H9 (cell line): Measurements from ENCODE around the gene BIRC7. TPM values are rescaled to one million over a fixed set of nuclear protein-coding genes. Genes with fewer than 3 reads are reported as not detected.

ENCODE experiments used
- DNase-seq: peaks from one replicate; pipeline ENCODE4 v3.0.0-alpha.2; 2017
- H2AFZ ChIP-seq: one replicate; pipeline ENCODE4 v1.6.1; 2013; ENCODE audit warnings: mild to moderate bottlenecking, low read length, control low read depth, moderate library complexity
- H2AK5ac ChIP-seq: 2 replicates; pipeline ENCODE4 v1.6.1; 2013; ENCODE audit warnings: low read length, control low read depth, mixed read lengths; ENCODE audit not compliant: insufficient read length
- H2BK120ac ChIP-seq: one replicate; pipeline ENCODE4 v1.6.1; 2013; ENCODE audit warnings: low read depth, mild to moderate bottlenecking, low read length, control low read depth, inconsistent platforms; ENCODE audit not compliant: poor library complexity, severe bottlenecking
- H2BK12ac ChIP-seq: 2 replicates; pipeline ENCODE4 v1.6.1; 2013; ENCODE audit warnings: low read length, control low read depth, mixed read lengths, low read depth; ENCODE audit not compliant: insufficient read length
- H2BK15ac ChIP-seq: 2 replicates; pipeline ENCODE4 v1.6.1; 2013; ENCODE audit warnings: low read depth, low read length, control low read depth
- H2BK20ac ChIP-seq: one replicate; pipeline ENCODE4 v1.6.1; 2013; ENCODE audit warnings: low read depth, mild to moderate bottlenecking, low read length, control low read depth, inconsistent platforms; ENCODE audit not compliant: poor library complexity, severe bottlenecking
- H2BK5ac ChIP-seq: 2 replicates; pipeline ENCODE4 v1.6.1; 2013; ENCODE audit warnings: low read length, control low read depth, mixed read lengths; ENCODE audit not compliant: insufficient read length
- H3K14ac ChIP-seq: 2 replicates; pipeline ENCODE4 v1.6.1; 2013; ENCODE audit warnings: low read length, control low read depth; ENCODE audit not compliant: insufficient read depth
- H3K18ac ChIP-seq: 2 replicates; pipeline ENCODE4 v1.6.1; 2013; ENCODE audit warnings: low read depth, mild to moderate bottlenecking, mixed read lengths, low read length, control low read depth; ENCODE audit not compliant: insufficient read length
- H3K23ac ChIP-seq: 2 replicates; pipeline ENCODE4 v1.6.1; 2013; ENCODE audit warnings: low read length, control low read depth, mixed read lengths, low read depth; ENCODE audit not compliant: insufficient read length
- H3K23me2 ChIP-seq: 2 replicates; pipeline ENCODE4 v1.6.1; 2013; ENCODE audit warnings: low read depth, mild to moderate bottlenecking, mixed read lengths, low read length, control low read depth; ENCODE audit not compliant: insufficient read length, poor library complexity, severe bottlenecking
- H3K27ac ChIP-seq: 2 replicates; pipeline ENCODE4 v1.5.1; 2013; ENCODE audit warnings: low read length, control low read depth, mixed read lengths, low read depth; ENCODE audit not compliant: insufficient read length
- H3K27me3 ChIP-seq: 2 replicates; pipeline ENCODE4 v1.6.1; 2013; ENCODE audit warnings: low read length, control low read depth, inconsistent platforms; ENCODE audit not compliant: insufficient read depth
- H3K4ac ChIP-seq: 2 replicates; pipeline ENCODE4 v1.6.1; 2013; ENCODE audit warnings: low read depth, mild to moderate bottlenecking, control low read depth, inconsistent platforms, low read length, moderate library complexity
- H3K4me1 ChIP-seq: 2 replicates; pipeline ENCODE4 v1.6.1; 2013; ENCODE audit warnings: low read length, control low read depth, inconsistent platforms; ENCODE audit not compliant: insufficient read depth
- H3K4me2 ChIP-seq: 2 replicates; pipeline ENCODE4 v1.6.1; 2013; ENCODE audit warnings: low read length, control low read depth, mixed read lengths; ENCODE audit not compliant: insufficient read length, insufficient read depth
- H3K56ac ChIP-seq: 2 replicates; pipeline ENCODE4 v1.6.1; 2013; ENCODE audit warnings: low read depth, mild to moderate bottlenecking, mixed read lengths, low read length, control low read depth; ENCODE audit not compliant: insufficient read length
- H3K79me1 ChIP-seq: 2 replicates; pipeline ENCODE4 v1.6.1; 2013; ENCODE audit warnings: low read depth, mild to moderate bottlenecking, moderate library complexity, low read length, control low read depth, inconsistent platforms; ENCODE audit not compliant: insufficient read depth, poor library complexity, severe bottlenecking
- H3K79me2 ChIP-seq: 2 replicates; pipeline ENCODE4 v1.6.1; 2013; ENCODE audit warnings: low read length, control low read depth, inconsistent platforms; ENCODE audit not compliant: insufficient read depth
- H3K9ac ChIP-seq: 2 replicates; pipeline ENCODE4 v1.6.1; 2013; ENCODE audit warnings: low read length, control low read depth, mixed read lengths; ENCODE audit not compliant: insufficient read length; ENCODE audit errors: extremely low read depth
- H3K9me3 ChIP-seq: one replicate; pipeline ENCODE4 v1.6.1; 2013; ENCODE audit warnings: low read depth, low read length, inconsistent platforms; ENCODE audit not compliant: control insufficient read depth
- H3T11ph ChIP-seq: one replicate; pipeline ENCODE4 v1.6.1; 2013; ENCODE audit warnings: mild to moderate bottlenecking, low read length, control low read depth, inconsistent platforms
- H4K20me1 ChIP-seq: one replicate; pipeline ENCODE4 v1.6.1; 2013; ENCODE audit not compliant: control insufficient read depth, insufficient read length, insufficient read depth
- H4K5ac ChIP-seq: 2 replicates; pipeline ENCODE4 v1.6.1; 2013; ENCODE audit warnings: low read depth, mild to moderate bottlenecking, mixed read lengths, low read length, control low read depth; ENCODE audit not compliant: insufficient read length
- H4K8ac ChIP-seq: replicated peaks from 2 replicates; pipeline ENCODE4 v1.6.1; 2013; ENCODE audit warnings: low read length, control low read depth, mixed read lengths, low read depth; ENCODE audit not compliant: insufficient read length
- H4K91ac ChIP-seq: 2 replicates; pipeline ENCODE4 v1.6.1; 2013; ENCODE audit warnings: low read depth, mild to moderate bottlenecking, moderate library complexity, mixed read lengths, low read length, control low read depth; ENCODE audit not compliant: insufficient read length
- H3K27ac Mint-ChIP-seq, 3 experiments: 2 replicates in 2 of 3; 3 replicates in 1 of 3; pipeline ENCODE4 v1.8.0; 2020 to 2021; ENCODE audit warnings: mixed read lengths in 3 of 3, mild to moderate bottlenecking in 1 of 3, moderate library complexity in 1 of 3
- H3K27me3 Mint-ChIP-seq: 2 replicates; pipeline ENCODE4 v1.8.0; 2021; ENCODE audit warnings: low read depth, mild to moderate bottlenecking, moderate library complexity, mixed read lengths
- H3K36me3 Mint-ChIP-seq, 3 experiments: 2 replicates in 2 of 3; 3 replicates in 1 of 3; pipeline ENCODE4 v1.8.0; 2020 to 2021; ENCODE audit warnings: low read depth in 3 of 3, mixed read lengths in 3 of 3; ENCODE audit not compliant: insufficient read depth in 1 of 3
- H3K4me1 Mint-ChIP-seq, 2 experiments: 2 replicates each; pipeline ENCODE4 v1.8.0; 2020; ENCODE audit warnings: mixed read lengths in 2 of 2
- H3K4me3 Mint-ChIP-seq, 2 experiments: 2 replicates in 1 of 2; 3 replicates in 1 of 2; pipeline ENCODE4 v1.8.0; 2020 to 2021; ENCODE audit warnings: mild to moderate bottlenecking in 2 of 2, mixed read lengths in 2 of 2, moderate library complexity in 1 of 2
- H3K9me3 Mint-ChIP-seq, 2 experiments: 2 replicates in 1 of 2; 3 replicates in 1 of 2; pipeline ENCODE4 v1.8.0; 2020; ENCODE audit warnings: mild to moderate bottlenecking in 2 of 2, mixed read lengths in 2 of 2, moderate library complexity in 1 of 2
- WGBS: extraction: QIAGEN DNeasy Blood & Tissue Kit; methylation state at CpG from one replicate; pipeline ENCODE4 v1.1.7; 2013; ENCODE audit warnings: missing lambda C conversion rate, low lambda C conversion rate, mixed read lengths; ENCODE audit not compliant: insufficient read length; ENCODE audit errors: extremely low coverage; 5-methylcytosine and 5-hydroxymethylcytosine counted together
- total RNA-seq: library from RNA; stranded (reverse); gene quantifications from 2 replicates; pipeline ENCODE4 v1.2.1, GENCODE V29; 2021
- TF ChIP-seq, protein P1 (sequence below): fragments of 200-600 bp; sonication (generic); conservative IDR thresholded peaks from 3 replicates; pipeline ENCODE4 v1.8.0; 2021; ENCODE audit warnings: antibody characterized with exemption, mild to moderate bottlenecking

The BIRC7 gene
- total RNA-seq, 1 experiment from 2014 or later = not detected

DNA sequence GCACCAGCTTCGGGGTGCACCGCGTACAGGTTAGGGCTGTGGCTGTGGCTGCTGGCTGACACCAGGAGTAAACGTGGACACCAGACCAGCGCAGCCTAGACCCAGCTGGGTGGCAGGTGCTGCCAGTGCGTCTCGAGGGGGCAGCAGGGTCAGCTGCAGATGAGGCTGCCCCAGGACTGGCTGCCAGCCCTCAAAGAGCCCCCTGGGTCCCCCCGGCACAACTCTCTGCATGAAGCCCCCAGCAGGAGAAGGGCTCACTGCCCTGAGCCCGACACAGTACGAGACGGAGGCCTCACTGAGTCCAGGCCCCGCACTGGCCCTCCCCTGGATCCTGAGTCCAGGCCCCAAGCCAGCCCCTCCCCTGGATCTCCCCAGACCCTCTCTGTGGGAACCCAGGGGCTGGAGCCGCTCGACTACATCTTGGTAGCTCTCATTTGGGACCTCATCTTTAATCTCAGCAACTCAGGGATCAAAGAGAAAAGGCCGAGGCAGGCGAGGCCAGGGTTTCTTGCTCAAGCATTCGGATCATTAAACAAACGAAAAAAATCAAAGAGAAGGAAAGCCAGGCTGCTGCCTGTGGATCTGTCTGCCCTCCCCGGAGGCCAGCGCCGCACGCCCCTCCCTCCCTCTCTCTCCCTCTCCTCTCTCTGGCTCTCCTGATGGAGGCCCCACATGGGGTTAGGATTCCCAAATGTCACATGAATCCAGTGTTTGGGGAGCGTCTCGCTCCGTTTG lies 25.5 kb downstream of the BIRC7 start:
- no peak overlapping the region for H2AFZ ChIP-seq
- H2BK15ac ChIP-seq = no peak overlapping the region
- H3K4ac ChIP-seq = no peak overlapping the region
- no peak overlapping the region for H3K4me2 ChIP-seq
- no peak overlapping the region; the same call in 1 of the 2 replicates for H3K14ac ChIP-seq
- TF ChIP-seq, protein P1, sequence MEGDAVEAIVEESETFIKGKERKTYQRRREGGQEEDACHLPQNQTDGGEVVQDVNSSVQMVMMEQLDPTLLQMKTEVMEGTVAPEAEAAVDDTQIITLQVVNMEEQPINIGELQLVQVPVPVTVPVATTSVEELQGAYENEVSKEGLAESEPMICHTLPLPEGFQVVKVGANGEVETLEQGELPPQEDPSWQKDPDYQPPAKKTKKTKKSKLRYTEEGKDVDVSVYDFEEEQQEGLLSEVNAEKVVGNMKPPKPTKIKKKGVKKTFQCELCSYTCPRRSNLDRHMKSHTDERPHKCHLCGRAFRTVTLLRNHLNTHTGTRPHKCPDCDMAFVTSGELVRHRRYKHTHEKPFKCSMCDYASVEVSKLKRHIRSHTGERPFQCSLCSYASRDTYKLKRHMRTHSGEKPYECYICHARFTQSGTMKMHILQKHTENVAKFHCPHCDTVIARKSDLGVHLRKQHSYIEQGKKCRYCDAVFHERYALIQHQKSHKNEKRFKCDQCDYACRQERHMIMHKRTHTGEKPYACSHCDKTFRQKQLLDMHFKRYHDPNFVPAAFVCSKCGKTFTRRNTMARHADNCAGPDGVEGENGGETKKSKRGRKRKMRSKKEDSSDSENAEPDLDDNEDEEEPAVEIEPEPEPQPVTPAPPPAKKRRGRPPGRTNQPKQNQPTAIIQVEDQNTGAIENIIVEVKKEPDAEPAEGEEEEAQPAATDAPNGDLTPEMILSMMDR = no peak
- H3K79me1 ChIP-seq = no peaks in the 10 kb centered on the region
- Mint-ChIP-seq H3K36me3 (no peaks in the 10 kb centered on the region), H3K27ac (peak overlapping the region in 1 of 3 experiments; percentile 87; a peak in 2 of 7 replicates), H3K4me3 (no peak overlapping the region; a peak in 1 of 5 replicates), H3K9me3 (no peaks in the 10 kb centered on the region; a peak in 1 of 5 replicates), H3K27me3 (peaks cover 24% of the 10 kb centered on the region), H3K4me1 (peaks cover 10 to 22% of the 10 kb centered on the region in 2 experiments)
- no peaks in the 10 kb centered on the region for H4K20me1 ChIP-seq
- H2BK120ac ChIP-seq = no peak overlapping the region
- H4K5ac ChIP-seq = no peak overlapping the region
- H3K56ac ChIP-seq = no peak overlapping the region
- no peaks in the 10 kb centered on the region for H3K23me2 ChIP-seq
- H3K27ac ChIP-seq = no peak overlapping the region
- H3T11ph ChIP-seq = no peak overlapping the region
- no peak overlapping the region for H2AK5ac ChIP-seq
- no peak overlapping the region for H4K91ac ChIP-seq
- H3K9me3 ChIP-seq = no peaks in the 10 kb centered on the region
- DNase-seq = no peak
- H3K23ac ChIP-seq = no peak overlapping the region
- H3K4me1 ChIP-seq = no peaks in the 10 kb centered on the region; the same call in 1 of the 2 replicates
- WGBS = no CpG with 5 or more reads among the region's 25 CpGs
- H3K79me2 ChIP-seq = no peaks in the 10 kb centered on the region
- H2BK5ac ChIP-seq = no peak overlapping the region
- H3K18ac ChIP-seq = no peak overlapping the region
- H2BK20ac ChIP-seq = no peak overlapping the region
- H4K8ac ChIP-seq = no peak overlapping the region
- no peak overlapping the region for H3K9ac ChIP-seq
- H3K27me3 ChIP-seq = no peaks in the 10 kb centered on the region
- no peak overlapping the region for H2BK12ac ChIP-seq
